ENCODE measurements around the gene SPECC1L.

SPECC1L gene

DNA sequence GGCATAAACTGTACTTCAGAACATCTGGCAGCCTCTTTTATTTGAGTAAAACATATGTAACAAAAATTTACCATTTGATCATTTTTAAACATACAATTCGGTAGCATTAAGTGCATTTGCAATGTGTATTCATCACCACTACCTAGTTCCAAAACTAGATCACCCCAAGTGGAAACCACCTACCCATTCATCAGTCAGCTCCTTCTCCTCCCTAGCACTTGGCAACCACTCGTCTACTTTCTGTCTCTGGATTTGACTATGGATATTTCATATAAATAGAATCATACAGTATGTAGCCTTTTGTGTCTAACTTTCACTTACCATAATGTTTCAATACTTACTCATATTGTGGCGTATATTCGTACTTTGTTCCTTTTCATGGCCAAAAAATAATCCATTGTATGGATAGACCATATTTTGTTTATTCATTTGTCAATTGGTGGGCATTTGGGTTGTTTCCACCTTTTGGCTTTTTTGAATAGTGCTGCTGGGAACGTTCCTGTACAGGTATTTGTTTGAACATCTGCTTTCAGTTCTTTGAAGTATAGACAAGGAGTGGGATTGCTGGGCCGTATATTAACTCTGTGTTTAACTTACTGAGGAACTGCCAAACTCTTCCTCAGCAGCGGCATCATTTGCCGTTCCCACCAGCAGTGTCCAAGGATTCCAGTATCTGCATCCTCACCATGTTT lies 129.5 kb downstream of the SPECC1L start:
- DNase-seq (ENCODE audit: low read depth in 2 of 2), result no peak

DNA sequence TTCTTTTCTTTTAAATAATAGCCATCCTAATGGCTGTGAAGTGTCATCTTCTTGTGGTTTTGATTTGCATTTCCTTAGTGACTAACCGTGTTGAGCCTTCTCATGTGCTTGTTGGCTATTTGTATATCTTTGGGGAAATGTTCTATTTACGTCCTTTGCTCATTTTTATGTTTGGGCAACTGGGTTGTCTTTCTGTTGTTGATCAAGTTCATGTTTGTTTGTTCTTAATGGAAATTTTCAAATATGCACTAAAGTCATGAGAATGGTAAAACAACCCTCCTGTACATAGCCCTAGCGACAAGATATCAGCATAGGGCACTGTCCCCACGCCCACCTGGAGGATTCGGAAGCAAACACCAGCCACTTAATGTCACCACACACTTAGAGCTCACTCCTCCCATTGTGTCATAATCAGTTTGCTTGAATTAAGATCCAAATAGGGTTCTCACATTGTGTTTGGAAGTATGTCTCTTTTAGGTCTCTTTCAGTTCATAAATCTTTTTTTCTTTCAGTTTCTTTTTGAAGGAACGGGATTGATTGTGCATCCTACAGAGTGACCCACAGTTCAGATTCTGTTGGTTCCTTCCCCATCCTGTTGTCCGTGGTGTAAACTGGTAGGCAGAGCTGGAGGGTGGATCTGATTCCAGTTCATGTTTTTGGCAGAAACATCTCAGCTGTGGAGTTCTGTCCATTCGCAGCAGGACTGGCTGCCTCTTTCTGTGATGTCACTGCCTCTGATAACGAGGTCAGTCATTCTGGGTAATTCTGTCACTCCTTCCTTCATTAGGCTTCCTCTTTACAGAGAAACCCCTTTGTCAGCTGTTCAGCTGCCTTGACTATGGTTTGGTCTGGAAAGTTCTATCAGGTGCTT lies 130.3 kb downstream of the SPECC1L start:
- no peak for DNase-seq (ENCODE audit: low read depth in 2 of 2)

DNA sequence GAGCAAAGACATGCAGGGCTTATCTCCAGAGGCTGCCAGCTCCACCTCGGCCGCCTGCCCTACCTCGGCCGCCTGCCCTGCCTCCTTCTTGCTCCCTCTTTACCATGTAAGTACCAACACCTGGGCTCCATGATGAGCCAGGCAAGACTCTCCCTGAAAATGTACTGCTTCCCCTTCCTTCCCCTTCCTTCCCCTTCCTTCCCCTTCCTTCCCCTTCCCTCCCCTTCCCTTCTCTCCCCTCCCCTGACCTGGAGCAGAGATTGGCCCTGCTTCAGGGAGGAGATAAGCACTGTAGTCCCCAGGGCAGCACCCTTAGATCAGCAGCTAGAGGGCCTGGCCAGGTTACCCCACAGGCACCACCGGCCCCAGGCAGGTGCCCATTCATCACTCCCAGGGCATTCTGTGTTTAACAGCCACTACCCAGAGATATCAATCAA lies 131.3 kb downstream of the SPECC1L start:
- DNase-seq (ENCODE audit: low read depth in 2 of 2), result no peak

DNA sequence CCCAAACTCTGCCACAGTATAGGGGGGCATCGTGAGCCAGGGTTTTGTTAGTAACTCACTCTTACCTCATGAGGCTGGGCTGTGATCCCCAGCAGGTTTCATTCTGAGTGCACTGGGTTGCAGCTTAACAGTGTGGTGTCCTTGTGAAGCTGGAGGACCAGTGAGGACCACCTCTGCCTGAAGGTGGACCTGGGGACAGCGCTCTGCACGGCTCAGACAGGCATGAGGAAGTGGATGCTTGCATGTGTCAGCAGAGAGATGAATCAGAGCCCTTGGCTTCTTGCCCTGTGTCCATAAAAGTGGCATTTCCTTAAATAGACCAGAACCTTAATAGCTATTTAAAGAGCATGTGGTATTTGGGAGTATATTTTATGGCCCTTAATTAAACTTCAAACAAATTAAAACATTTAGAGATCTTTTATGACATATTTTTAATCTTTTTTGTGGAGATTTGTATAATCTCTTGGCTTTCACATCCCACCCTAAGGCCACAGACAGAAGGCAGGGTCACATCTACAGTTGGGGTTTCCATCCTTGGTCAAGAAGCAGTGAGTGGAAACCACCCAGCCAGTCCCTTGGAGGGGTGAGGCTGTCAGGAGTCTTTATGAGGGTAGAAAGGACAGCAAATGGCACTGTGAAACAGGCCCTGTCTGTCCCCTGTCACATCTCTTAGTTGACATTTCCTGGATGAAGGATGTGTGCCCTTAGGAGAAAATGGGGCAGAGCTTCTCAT lies 132.0 kb downstream of the SPECC1L start:
- DNase-seq (ENCODE audit: low read depth in 2 of 2), result no peak

DNA sequence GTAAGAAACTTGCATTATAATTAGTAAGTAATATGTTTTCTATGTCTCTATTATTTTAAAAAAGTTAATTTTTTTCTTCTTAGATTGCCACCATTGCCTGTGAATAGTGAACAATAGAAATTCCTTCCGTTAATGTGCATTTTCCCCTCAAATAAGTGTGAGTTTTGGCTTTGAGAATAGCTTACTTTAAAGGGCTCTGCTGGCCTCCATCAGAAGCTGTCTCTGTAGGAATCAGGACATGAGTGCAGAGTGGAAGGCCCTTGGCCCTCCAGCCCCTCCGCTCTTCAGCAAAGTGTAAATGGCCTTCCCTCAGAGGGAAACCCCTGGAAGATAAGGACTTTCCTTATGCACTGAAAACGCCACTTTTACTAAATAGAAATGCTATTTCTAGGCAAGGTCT lies 132.7 kb downstream of the SPECC1L start:
- DNase-seq (ENCODE audit: low read depth in 2 of 2), result no peak

DNA sequence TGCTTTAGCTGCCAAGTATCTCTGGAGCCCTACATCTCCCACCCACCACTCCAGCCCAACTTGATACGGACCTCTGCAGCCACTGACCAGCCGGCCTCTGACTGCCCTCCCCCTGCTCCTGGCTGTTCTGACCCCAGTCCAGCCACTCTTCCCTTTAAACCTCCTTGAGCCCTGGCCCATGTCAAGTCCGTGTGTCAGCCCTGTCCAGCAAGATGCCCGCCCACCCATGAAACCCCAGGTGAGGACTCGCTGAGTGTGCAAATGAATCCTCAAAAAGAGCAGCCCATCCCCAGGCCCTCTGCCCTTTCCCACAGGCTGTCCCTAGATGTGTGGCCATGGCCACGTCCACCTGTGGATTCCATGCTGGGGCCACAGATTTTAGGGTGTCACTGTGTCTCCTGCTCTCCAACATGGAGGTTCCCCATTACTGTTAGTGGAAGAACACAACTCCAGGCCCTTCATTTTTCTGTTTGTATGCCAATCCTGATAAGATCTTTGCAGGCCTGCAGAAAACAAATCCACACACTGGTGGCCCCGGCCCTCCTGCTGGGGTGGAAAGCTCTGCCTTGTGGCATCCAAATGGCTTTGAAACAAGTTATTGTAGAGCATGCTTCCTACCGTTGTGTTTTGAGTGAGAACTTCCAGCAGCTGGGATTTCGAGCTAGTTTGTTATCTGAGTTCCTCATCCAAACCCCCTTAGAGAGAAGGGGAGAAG lies 134.1 kb downstream of the SPECC1L start:
- no peak for DNase-seq (ENCODE audit: low read depth in 2 of 2)

DNA sequence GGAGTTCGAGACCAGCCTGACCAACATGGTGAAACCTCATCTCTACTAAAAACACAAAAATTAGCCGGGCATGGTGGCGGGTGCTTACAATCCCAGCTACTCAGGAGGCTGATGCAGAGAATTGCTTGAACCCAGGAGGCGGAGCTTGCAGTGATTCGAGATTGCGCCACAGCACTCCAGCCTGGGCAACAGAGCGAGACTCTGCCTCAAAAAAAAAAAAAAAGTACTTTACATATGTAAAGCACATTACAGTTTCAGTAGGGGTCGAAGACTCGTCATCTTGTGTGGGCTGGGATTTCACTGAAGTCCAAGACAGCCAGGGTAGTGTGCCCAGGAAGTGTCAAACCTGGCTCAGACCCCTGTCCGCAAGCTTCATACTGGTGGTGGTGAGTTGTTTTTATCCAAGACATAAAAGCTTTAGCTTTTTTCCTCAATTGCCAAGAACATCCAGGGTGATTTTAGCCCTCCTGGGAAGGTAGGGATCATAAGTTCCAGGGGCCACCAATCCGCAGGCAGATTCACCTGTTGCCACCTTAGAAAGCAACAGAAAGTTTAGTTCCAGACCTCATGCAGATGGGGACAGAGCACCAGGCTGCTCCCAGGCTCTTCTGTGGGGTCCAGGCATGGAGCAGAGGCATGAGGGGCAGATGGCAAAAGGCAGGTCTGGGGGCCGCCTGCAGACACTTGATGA lies 135.1 kb downstream of the SPECC1L start:
- DNase-seq (ENCODE audit: low read depth in 2 of 2), result no peak

DNA sequence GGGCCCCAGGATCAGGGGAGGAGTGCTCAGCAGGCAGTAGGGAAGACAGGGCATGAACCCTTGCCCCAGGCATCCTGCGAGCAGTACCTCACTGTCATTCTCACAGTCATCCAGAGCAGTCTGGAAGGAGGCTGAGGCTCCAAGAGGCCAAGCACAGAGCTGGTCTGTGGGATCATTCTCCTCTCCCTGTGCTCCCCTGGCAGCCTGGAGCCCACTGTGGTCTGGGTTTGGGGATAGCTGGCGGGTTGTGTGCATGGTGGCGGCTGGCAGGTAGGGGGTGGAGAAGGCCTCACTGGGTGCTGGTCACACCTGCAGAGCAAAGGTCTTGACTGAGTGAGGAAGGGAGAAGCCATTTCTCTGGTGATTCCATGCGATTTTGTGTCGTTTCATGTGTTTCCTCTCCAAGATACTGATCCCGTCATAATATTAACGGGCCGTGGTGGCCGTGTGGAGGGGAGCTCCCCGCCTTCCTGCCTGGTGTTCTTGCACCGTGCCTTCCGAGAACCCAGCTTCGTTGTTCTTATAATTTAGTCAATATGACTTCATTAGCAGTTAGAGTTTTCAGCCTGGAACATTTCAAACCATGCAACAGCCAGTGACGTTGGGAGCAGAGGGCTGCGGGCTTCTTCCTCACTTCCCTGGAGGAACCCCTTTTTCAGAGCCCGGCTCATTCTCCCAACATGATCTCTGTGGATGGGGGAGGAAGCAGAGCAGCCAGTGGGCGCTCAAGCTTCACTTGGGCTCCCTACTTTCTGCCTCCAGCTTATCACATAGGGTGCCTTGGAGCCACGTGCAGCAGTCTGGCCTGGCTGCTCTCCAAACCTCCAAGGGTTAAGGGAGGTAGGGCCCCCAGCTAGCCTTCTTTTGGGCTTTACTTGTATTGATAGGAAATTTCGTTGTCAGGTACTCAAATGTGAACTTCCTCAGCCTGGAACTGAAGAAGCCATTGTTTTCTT lies 136.0 kb downstream of the SPECC1L start:
- no peak for DNase-seq (ENCODE audit: low read depth in 2 of 2)

DNA sequence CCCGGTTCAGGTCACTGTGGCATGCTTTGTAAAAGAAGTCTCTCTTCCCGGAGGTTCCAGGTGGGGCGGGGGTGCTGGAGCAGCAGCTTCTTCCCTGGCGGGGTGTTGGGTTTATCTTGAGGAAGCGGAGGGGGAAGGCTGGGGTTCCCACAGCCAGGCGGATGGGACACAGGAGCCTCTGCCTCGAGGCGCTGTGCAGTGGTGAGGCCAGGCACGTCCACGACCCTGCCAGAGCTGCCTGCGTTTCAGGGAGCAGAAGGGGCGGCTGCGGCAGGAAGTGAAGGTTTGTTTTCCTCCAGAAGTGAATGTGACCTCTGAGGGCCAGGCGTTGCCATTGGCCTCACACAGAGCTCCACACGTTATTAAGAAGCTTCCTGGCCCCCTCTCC lies 136.6 kb downstream of the SPECC1L start:
- no peak for DNase-seq (ENCODE audit: low read depth in 2 of 2)

DNA sequence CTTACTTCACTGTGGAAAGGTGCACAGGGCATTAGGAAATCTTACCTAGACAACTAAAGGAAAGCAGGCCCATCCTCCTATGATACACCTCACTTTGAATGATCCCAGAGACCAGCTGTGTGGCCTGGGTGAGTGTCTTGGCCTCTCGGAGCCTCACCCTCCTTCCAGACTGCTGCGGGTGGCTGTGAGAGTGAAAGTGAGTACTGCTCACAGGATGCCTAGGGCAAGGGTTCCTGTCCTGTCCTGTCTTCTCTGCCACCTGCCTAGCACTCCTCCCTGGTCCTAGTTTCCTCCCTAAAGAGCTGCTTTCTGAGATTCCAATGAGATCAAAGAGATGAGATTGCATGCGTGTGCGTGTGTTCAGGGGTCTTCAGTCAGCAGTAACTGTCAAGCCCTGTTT lies 137.3 kb downstream of the SPECC1L start:
- no peak for DNase-seq (ENCODE audit: low read depth in 2 of 2)

DNA sequence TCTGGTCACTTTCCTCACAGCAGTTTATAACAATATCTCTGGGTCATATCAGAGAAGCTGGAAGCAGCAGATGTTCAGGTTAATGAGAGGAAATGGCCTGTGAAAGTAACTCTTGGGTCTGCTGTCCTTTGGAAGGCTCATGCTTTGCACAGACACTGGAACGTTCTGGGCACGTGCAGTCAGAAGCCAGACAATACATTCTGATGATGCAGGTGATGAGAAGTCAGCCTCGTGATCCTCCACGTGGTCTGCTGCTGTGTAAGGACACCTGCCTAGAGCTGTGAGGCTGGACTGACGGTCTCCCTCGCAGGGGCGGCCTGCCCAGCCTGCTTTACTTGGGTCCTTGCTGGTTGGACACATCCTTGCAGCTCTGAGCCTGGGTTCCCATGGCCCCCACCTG lies 138.0 kb downstream of the SPECC1L start:
- no peak for DNase-seq (ENCODE audit: low read depth in 2 of 2)

DNA sequence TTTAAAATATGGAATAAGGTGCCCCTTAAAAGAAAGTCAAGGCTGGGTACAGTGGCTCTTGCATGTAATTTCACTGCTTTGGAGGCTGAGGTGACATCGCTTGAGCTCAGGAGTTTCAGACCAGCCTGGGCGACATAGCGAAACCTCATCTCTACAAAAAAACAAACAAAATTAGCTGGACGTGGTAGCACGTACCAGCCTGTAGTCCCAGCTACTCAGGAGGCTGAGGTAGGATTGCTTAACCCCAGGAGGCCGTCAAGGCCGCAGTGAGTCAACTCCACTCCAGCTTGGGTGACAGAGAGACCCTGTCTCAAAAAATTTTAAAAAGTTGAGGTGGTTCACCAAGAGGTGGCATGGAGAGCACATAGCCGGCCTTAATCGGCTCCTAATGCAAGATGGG lies 139.1 kb downstream of the SPECC1L start:
- DNase-seq (ENCODE audit: low read depth in 2 of 2), result no peak

DNA sequence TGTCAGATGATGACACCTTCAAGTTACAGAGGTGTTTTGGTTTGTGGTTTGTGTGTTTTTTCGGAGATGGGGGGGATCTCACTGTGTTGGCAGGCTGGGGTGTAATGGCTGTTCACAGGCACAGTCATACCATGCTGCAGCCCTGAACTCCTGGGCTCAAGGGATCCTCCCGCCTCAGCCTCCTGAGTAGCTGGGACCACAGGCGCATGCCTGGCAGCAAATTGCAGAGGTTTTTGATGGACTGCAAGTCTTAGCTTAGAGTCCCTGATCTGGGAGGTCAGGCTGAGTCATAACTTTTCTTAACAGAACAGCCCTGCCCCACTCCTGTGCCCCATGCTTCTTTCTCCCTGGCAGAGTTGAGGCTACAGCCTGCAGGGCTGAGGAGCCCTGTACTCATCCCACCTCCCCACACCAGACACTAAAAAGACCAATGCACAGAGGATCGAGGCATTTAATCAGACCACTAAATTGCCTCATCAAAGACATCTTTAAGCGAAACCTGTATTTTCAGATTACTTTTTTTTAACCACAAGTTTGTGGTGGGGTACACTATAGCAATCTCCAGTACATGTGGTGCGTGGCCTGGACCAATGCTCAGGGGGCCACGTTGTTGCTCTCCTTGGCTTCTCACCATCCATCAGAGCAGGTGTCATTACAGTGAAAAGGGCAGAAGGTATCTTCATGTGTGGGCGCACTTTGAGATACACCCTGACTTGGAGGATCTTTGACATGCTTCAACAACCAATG lies 139.7 kb downstream of the SPECC1L start:
- no peak for DNase-seq (ENCODE audit: low read depth in 2 of 2)

DNA sequence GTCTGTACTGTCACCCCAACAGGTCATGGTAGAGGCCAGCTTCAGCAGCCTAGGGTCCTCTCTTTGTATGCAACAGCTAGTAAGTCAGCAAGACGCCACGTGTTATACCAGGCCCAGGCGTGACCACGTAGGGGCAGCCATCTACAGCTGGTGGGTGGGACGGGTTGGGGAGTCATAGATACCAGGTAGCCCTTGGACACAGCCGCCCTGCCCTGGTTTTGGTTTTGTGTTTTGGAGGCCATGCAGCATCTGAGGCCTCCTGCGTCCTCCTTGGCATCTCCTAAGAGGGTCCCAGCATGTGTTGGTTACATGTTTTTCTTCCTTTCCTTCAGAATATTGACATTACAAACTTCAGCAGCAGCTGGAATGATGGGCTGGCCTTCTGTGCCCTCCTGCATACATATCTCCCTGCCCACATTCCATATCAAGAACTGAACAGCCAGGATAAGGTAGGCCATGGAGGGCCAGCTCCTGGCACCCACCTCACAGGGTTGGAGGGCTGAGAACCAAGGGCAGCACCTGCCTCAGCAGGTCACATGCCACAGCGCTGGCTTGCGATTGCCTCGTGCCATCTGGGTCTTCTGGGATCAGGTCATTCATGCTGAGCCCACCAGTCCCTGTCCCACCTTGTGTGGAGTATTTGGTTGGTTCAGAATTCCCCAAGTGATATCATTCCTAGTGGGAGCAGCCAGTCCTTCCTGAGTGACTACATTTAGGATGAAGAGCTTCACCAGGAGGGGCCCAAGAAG lies 140.8 kb downstream of the SPECC1L start:
- no peak for DNase-seq (ENCODE audit: low read depth in 2 of 2)

DNA sequence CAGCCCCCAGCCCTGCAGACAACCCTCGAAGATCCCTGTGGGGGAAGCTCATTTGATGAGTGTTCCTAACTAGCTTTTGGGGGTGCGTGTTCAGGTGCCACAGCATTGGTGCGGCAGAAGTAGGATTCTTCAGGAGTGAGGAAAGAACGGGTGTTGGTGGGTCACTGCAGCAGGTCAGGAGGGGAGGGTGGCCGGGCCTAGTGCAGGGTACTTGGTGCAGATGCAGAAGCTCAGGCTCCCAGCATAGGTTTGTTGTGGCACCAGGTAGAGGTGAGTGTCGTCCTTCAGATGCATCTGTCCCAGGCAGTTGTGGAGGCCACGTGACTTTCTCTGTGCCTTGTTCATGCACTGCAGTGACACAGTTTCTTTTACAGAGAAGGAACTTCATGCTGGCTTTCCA lies 141.6 kb downstream of the SPECC1L start:
- no peak for DNase-seq (ENCODE audit: low read depth in 2 of 2)

DNA sequence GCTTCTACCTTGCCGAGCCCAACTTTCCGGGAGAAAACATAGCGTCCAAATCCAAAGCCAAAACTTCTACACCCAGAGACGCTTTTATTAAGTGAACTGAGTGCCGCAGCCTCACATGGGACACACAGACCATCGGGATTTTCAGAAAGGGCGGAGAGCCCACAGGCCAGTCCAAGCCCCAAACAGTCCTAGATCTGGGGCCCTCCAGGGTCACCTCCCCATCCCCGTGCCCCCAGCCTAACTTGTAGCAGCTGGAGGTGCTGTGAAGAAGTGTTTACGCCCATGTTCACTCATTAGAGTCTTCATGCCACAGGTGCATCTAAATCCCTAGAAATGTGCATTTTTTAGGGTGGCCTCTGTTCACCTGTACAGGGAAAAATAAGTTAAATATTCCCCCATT lies 142.6 kb downstream of the SPECC1L start:
- DNase-seq (ENCODE audit: low read depth in 2 of 2), result no peak

DNA sequence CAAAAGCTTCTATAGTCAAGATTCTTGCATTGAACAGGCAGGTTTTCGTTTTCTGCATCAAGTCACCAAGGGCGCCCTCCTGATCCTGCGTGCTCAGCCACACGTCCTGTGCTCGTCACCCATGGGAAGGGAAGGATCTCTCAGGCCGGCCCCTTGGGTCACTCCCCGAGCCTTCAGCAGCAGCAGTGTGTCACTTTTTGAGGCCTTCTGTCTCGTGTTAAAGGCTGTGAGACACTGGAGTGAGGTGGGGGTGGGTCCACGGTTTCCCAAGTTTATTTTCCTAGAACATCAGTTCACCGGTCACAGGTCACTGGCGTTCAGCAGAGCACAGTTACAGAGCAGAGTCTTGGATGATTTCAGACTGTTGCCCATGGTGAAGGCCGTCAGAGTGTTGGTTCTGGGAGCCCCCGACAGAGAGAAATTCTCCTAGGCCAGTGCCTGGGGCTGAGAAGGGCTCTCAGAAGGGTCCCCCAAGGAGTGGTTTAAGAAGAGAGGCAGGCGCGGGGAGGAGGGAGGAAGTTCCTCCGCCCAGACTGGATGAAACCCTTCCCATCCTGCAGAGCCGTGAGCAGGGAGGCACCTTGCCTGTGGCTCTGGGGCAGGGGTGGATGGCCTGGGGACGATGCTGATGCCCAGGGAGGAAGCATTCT lies 143.2 kb downstream of the SPECC1L start:
- DNase-seq (ENCODE audit: low read depth in 2 of 2), result no peak

DNA sequence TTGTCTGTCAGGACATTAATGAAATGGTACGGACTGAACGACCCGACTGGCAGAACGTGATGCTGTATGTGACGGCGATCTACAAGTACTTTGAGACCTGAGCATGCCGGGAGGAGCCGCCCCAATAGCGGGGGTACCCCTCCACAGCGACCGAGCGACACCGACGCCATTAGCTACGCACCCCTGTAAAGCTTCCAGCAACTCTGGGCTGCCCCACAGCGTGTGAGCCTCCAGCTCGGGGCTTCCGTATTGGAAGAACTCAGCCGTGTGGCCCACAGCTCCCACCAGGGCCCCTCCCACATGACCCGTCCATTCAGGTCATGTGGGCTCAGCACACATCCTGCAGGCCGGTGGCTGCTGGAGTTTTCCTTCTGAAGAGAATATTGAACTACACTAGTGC lies 143.9 kb downstream of the SPECC1L start:
- no peak for DNase-seq (ENCODE audit: low read depth in 2 of 2)
